Activated gamma-delta T cell (primary cell): ENCODE results near the gene HVCN1.
"Not testable (repeated sequence)": the region's sequence is repeated elsewhere in the genome, so short reads cannot be mapped to it uniquely, and the experiment has no call there.

Source experiments
- DNase-seq: peaks from one replicate; lab custom pipeline; 2025; lab: John Stamatoyannopoulos, UW
- total RNA-seq, 2 donors: gene quantifications; one replicate each; lab custom pipeline; 2026; lab: John Stamatoyannopoulos, UW

Gene HVCN1
- total RNA-seq = 8.5 to 10.0 reads per million in 2 donors

- DNase-seq = peak; percentile 33
These were observed at the start of gene HVCN1 for GRCh38 chr12:110688446-110689280. Gene HVCN1, minus strand, starts transcription at chr12:110689115. Its CDS starts 5,870 bp downstream, at chr12:110683245.

- no peak for DNase-seq
These were observed 48.6 kb upstream of the HVCN1 start for GRCh38 chr12:110737532-110737931.

- DNase-seq = not testable (repeated sequence)
These were observed 48.1 kb upstream of the HVCN1 start for GRCh38 chr12:110737016-110737415.

- no peak for DNase-seq
These were observed 45.0 kb upstream of the HVCN1 start for GRCh38 chr12:110733900-110734299.

GRCh38 chr12:110733089-110733715 lies 44.3 kb upstream of the HVCN1 start:
- no peak for DNase-seq

GRCh38 chr12:110732572-110732971 lies 43.7 kb upstream of the HVCN1 start:
- no peak for DNase-seq

- DNase-seq = no peak
These were observed 42.6 kb upstream of the HVCN1 start for GRCh38 chr12:110731479-110731878.

GRCh38 chr12:110728628-110729027 lies 39.7 kb upstream of the HVCN1 start:
- DNase-seq = no peak

- no peak for DNase-seq
These were observed 37.9 kb upstream of the HVCN1 start for GRCh38 chr12:110726708-110727369.

- DNase-seq = no peak
These were observed 37.1 kb upstream of the HVCN1 start for GRCh38 chr12:110726028-110726427.

GRCh38 chr12:110725267-110725666 lies 36.4 kb upstream of the HVCN1 start:
- DNase-seq = no peak

GRCh38 chr12:110722892-110723291 lies 34.0 kb upstream of the HVCN1 start:
- not testable (repeated sequence) for DNase-seq

GRCh38 chr12:110721570-110721969 lies 32.7 kb upstream of the HVCN1 start:
- no peak for DNase-seq

- DNase-seq = no peak
These were observed 31.6 kb upstream of the HVCN1 start for GRCh38 chr12:110720516-110720915.

GRCh38 chr12:110718222-110718908 lies 29.4 kb upstream of the HVCN1 start:
- no peak for DNase-seq

- DNase-seq = no peak
These were observed 28.1 kb upstream of the HVCN1 start for GRCh38 chr12:110717037-110717436.

- DNase-seq = no peak
These were observed 20.0 kb upstream of the HVCN1 start for GRCh38 chr12:110708917-110709316.

- no peak for DNase-seq
These were observed 16.4 kb upstream of the HVCN1 start for GRCh38 chr12:110705309-110705708.

GRCh38 chr12:110704750-110705149 lies 15.8 kb upstream of the HVCN1 start:
- DNase-seq = no peak

- no peak for DNase-seq
These were observed 15.3 kb upstream of the HVCN1 start for GRCh38 chr12:110704231-110704630.

GRCh38 chr12:110702081-110702480 lies 13.2 kb upstream of the HVCN1 start:
- DNase-seq = no peak
